IMR-90 (cell line): ENCODE data around the gene TPI1. TPM values are rescaled to one million over a fixed set of nuclear protein-coding genes. Genes with fewer than 3 reads are reported as not detected.

ENCODE experiments used
- ATAC-seq: fragments of 200-7000 bp; cut with Tn5 transposase; 2 replicates; pipeline ENCODE4 v1.9.1; 2020; ENCODE audit warnings: low read depth, mild to moderate bottlenecking, moderate library complexity
- BruUV-seq: library from RNA; stranded (reverse); fragments of 400-500 nt; replicated peaks from 2 replicates; lab custom pipeline; 2021; lab: Mats Ljungman, UMichigan
- CTCF ChIA-PET: fragments of 300-600 bp; formaldehyde crosslinking; extraction: SDS; loops from one replicate; lab custom pipeline; 2021; ENCODE audit warnings: antibody characterized with exemption; lab: Yijun Ruan, JAX
- POLR2A ChIA-PET: fragments of 300-600 bp; sonication (Branson Sonifier 250); formaldehyde crosslinking; loops from one replicate; lab custom pipeline; 2022; ENCODE audit warnings: antibody characterized with exemption; ENCODE audit not compliant: unreplicated experiment; lab: Charles Lee
- DNase-seq: peaks from one replicate; pipeline ENCODE4 v3.0.0; 2013
- H2AFZ ChIP-seq: replicated peaks from 2 replicates; pipeline ENCODE3; 2013; ENCODE audit warnings: low read length, mild to moderate bottlenecking; ENCODE audit not compliant: poor library complexity
- H2AK5ac ChIP-seq: 2 replicates; pipeline ENCODE4 v1.6.1; 2013; ENCODE audit warnings: low read depth, low read length, inconsistent platforms
- H2AK9ac ChIP-seq: replicated peaks from 2 replicates; pipeline ENCODE3; 2013; ENCODE audit warnings: mild to moderate bottlenecking, low read depth, low read length, moderate library complexity; ENCODE audit not compliant: poor library complexity
- H2BK120ac ChIP-seq: 2 replicates; pipeline ENCODE4 v1.6.1; 2013; ENCODE audit warnings: low read depth, low read length, inconsistent platforms
- H2BK15ac ChIP-seq: 3 replicates; pipeline ENCODE4 v1.6.1; 2013; ENCODE audit warnings: low read depth, low read length, inconsistent platforms
- H2BK20ac ChIP-seq: 2 replicates; pipeline ENCODE4 v1.6.1; 2013; ENCODE audit warnings: low read depth, mild to moderate bottlenecking, inconsistent platforms, low read length, moderate library complexity
- H2BK5ac ChIP-seq: 2 replicates; pipeline ENCODE4 v1.6.1; 2013; ENCODE audit warnings: mild to moderate bottlenecking, low read depth, low read length, inconsistent platforms; ENCODE audit not compliant: poor library complexity, severe bottlenecking
- H3K14ac ChIP-seq: replicated peaks from 2 replicates; pipeline ENCODE4 v1.6.1; 2013; ENCODE audit warnings: low read depth, low read length, inconsistent platforms
- H3K18ac ChIP-seq: 2 replicates; pipeline ENCODE4 v1.6.1; 2013; ENCODE audit warnings: low read depth, low read length, control low read depth
- H3K23ac ChIP-seq: 2 replicates; pipeline ENCODE4 v1.6.1; 2013; ENCODE audit warnings: low read depth, low read length, inconsistent platforms
- H3K27ac ChIP-seq: 2 replicates; pipeline ENCODE4 v1.5.1; 2013; ENCODE audit warnings: mild to moderate bottlenecking, control low read depth, low read length; ENCODE audit not compliant: insufficient read depth
- H3K27me3 ChIP-seq: 2 replicates; pipeline ENCODE4 v1.6.1; 2013; ENCODE audit warnings: low read length; ENCODE audit not compliant: control insufficient read depth, insufficient read depth
- H3K36me3 ChIP-seq: 2 replicates; pipeline ENCODE4 v1.6.1; 2013; ENCODE audit warnings: low read length, mixed read lengths; ENCODE audit not compliant: control insufficient read depth, insufficient read depth
- H3K4ac ChIP-seq: 2 replicates; pipeline ENCODE4 v1.6.1; 2013; ENCODE audit warnings: low read depth, low read length, inconsistent platforms
- H3K4me1 ChIP-seq: 2 replicates; pipeline ENCODE4 v1.6.1; 2013; ENCODE audit warnings: low read length, mixed read lengths; ENCODE audit not compliant: control insufficient read depth, insufficient read depth
- H3K4me2 ChIP-seq: 2 replicates; pipeline ENCODE4 v1.6.1; 2013; ENCODE audit warnings: low read depth, mild to moderate bottlenecking, control low read depth, low read length, moderate library complexity
- H3K4me3 ChIP-seq: 2 replicates; pipeline ENCODE4 v1.5.1; 2013; ENCODE audit warnings: low read depth, mild to moderate bottlenecking, control low read depth, low read length, moderate library complexity; ENCODE audit not compliant: insufficient read depth
- H3K56ac ChIP-seq: 2 replicates; pipeline ENCODE4 v1.6.1; 2013; ENCODE audit warnings: low read length, inconsistent platforms; ENCODE audit not compliant: insufficient read depth; ENCODE audit errors: extremely low read depth
- H3K79me1 ChIP-seq, 2 experiments: 2 replicates each; pipeline ENCODE4 v1.6.1; 2013; ENCODE audit warnings: low read length in 2 of 2, inconsistent platforms in 1 of 2, low read depth in 1 of 2
- H3K9ac ChIP-seq: 2 replicates; pipeline ENCODE4 v1.6.1; 2013; ENCODE audit warnings: low read depth, low read length, control low read depth
- H3K9me1 ChIP-seq: 2 replicates; pipeline ENCODE4 v1.6.1; 2013; ENCODE audit warnings: low read length, inconsistent platforms; ENCODE audit not compliant: insufficient read depth
- H3K9me3 ChIP-seq: 2 replicates; pipeline ENCODE4 v1.6.1; 2013; ENCODE audit warnings: low read length; ENCODE audit not compliant: control insufficient read depth, insufficient read depth
- H4K20me1 ChIP-seq: 2 replicates; pipeline ENCODE4 v1.6.1; 2013; ENCODE audit warnings: low read length, inconsistent platforms; ENCODE audit not compliant: insufficient read depth
- H4K5ac ChIP-seq: 2 replicates; pipeline ENCODE4 v1.6.1; 2013; ENCODE audit warnings: mild to moderate bottlenecking, low read depth, low read length, control low read depth
- H4K8ac ChIP-seq, 2 experiments: 2 replicates each; pipeline ENCODE4 v1.6.1; 2013; ENCODE audit warnings: low read depth in 2 of 2, low read length in 2 of 2, control low read depth in 1 of 2, inconsistent platforms in 1 of 2
- H4K91ac ChIP-seq: 2 replicates; pipeline ENCODE4 v1.6.1; 2013; ENCODE audit warnings: low read depth, low read length, inconsistent platforms; ENCODE audit not compliant: insufficient read depth
- CEBPB ChIP-seq: IDR thresholded peaks from 2 replicates; pipeline ENCODE4 v1.6.1; 2012; ENCODE audit warnings: low read depth, low read length, improper control_type of control experiment
- CHD1 ChIP-seq: IDR thresholded peaks from 2 replicates; pipeline ENCODE4 v1.6.1; 2012; ENCODE audit warnings: low read depth, low read length, improper control_type of control experiment
- CTCF ChIP-seq: conservative IDR thresholded peaks from 2 replicates; pipeline ENCODE4 v1.5.1; 2012; ENCODE audit warnings: mild to moderate bottlenecking, low read depth, low read length, improper control_type of control experiment
- ELK1 ChIP-seq: fragments of 150-350 bp; IDR thresholded peaks from 2 replicates; pipeline ENCODE4 v1.6.1; 2016; ENCODE audit warnings: low read depth, mild to moderate bottlenecking, low read length, moderate library complexity, borderline replicate concordance
- MAFK ChIP-seq: IDR thresholded peaks from 2 replicates; pipeline ENCODE4 v1.6.1; 2012; ENCODE audit warnings: low read depth, low read length, improper control_type of control experiment
- MAZ ChIP-seq: IDR thresholded peaks from 2 replicates; pipeline ENCODE4 v1.6.1; 2012; ENCODE audit warnings: low read depth, mild to moderate bottlenecking, low read length, improper control_type of control experiment, moderate library complexity, borderline replicate concordance
- NFE2L2 ChIP-seq: fragments of 150-350 bp; IDR thresholded peaks from 2 replicates; pipeline ENCODE4 v1.6.1; 2016; ENCODE audit warnings: low read depth, mild to moderate bottlenecking, low read length
- POLR2A ChIP-seq: IDR thresholded peaks from 2 replicates; pipeline ENCODE4 v1.6.1; 2012; ENCODE audit warnings: mild to moderate bottlenecking, low read depth, low read length
- RAD21 ChIP-seq: IDR thresholded peaks from 2 replicates; pipeline ENCODE4 v1.6.1; 2012; ENCODE audit warnings: low read length, improper control_type of control experiment
- RFX5 ChIP-seq: IDR thresholded peaks from 2 replicates; pipeline ENCODE4 v1.8.0; 2012; ENCODE audit warnings: low read depth, mild to moderate bottlenecking, low read length, moderate library complexity
- SMC3 ChIP-seq: fragments of 150-350 bp; IDR thresholded peaks from 2 replicates; pipeline ENCODE4 v1.6.1; 2016; ENCODE audit warnings: low read depth, mild to moderate bottlenecking, antibody characterized with exemption, low read length, moderate library complexity
- WGBS, 2 experiments: methylation state at CpG; one replicate each; pipeline versions ENCODE4 v1.1.5 to v1.1.7; 2013; ENCODE audit warnings: missing lambda C conversion rate in 2 of 2; ENCODE audit not compliant: insufficient read length in 1 of 2; ENCODE audit errors: extremely low coverage in 2 of 2; 5-methylcytosine and 5-hydroxymethylcytosine counted together
- dilution Hi-C: fragments of 300-500 bp; cut with HindIII; formaldehyde crosslinking; loops from one replicate; pipeline ENCODE4 v1.14.3; 2018; ENCODE audit warnings: low sequenced_read_pairs; ENCODE audit not compliant: unreplicated experiment
- in situ Hi-C: fragments of 300-500 bp; cut with MboI; formaldehyde crosslinking; loops from 3 replicates; pipeline ENCODE4 v1.14.3; 2019; ENCODE audit warnings: low sequenced_read_pairs, inconsistent platforms, mixed read lengths
- intact Hi-C: fragments of 100-400 bp; cut with micrococcal nuclease; formaldehyde crosslinking; loops from 2 replicates; pipeline ENCODE4 v1.10.0; 2022
- polyA plus RNA-seq, 3 experiments: library from polyadenylated mRNA; depleted of rRNA; stranded (reverse); fragments of >200 nt; gene quantifications; 2 replicates each; pipeline ENCODE4 v1.2.3, GENCODE V29; 2012; ENCODE audit warnings: low replicate concordance in 1 of 3
- total RNA-seq: library from RNA; depleted of rRNA; stranded (reverse); fragments of >200 nt; gene quantifications from 2 replicates; pipeline ENCODE4 v1.2.3, GENCODE V29; 2012
- TF ChIP-seq, protein P1 (sequence below): fragments of 150-350 bp; IDR thresholded peaks from 2 replicates; pipeline ENCODE4 v1.6.1; 2017; ENCODE audit warnings: mild to moderate bottlenecking, antibody characterized with exemption, low read length, low read depth

The TPI1 gene
- total and polyA plus RNA-seq, 2 of the 4 experiments (the other 2 are of a cell fraction): 1,995 to 2,176 TPM

- no peak for TF ChIP-seq ELK1
- no peak for TF ChIP-seq CHD1
Measured at GRCh38 chr12:6819106-6820030, 48.0 kb upstream of the TPI1 start (continued).

GRCh38 chr12:6820166-6820565 lies 47.2 kb upstream of the TPI1 start:
- in situ Hi-C loops: loop anchor here (10.0 kb wide), 1 partner anchor 205 kb away; no protein-coding TSS in a partner anchor
- no peak overlapping the region for H3K4me2 ChIP-seq
- TF ChIP-seq MAZ (no peak), RAD21 (no peak), NFE2L2 (no peak), MAFK (no peak), POLR2A (no peak), CTCF (no peak), CHD1 (no peak), RFX5 (no peak), CEBPB (no peak), SMC3 (no peak)
- TF ChIP-seq, protein P1, sequence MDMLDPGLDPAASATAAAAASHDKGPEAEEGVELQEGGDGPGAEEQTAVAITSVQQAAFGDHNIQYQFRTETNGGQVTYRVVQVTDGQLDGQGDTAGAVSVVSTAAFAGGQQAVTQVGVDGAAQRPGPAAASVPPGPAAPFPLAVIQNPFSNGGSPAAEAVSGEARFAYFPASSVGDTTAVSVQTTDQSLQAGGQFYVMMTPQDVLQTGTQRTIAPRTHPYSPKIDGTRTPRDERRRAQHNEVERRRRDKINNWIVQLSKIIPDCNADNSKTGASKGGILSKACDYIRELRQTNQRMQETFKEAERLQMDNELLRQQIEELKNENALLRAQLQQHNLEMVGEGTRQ: no peak

More at GRCh38 chr12:6820166-6820565, 47.2 kb upstream of the TPI1 start:
- H3K9me3 ChIP-seq: no peaks in the 10 kb centered on the region
- H3K27me3 ChIP-seq: peaks cover 2% of the 10 kb centered on the region; the same call in 1 of the 2 replicates
- H2AK5ac ChIP-seq: no peak overlapping the region
- H2AFZ ChIP-seq: no peak overlapping the region
- no peaks in the 10 kb centered on the region for H4K20me1 ChIP-seq
- no peak overlapping the region for H3K14ac ChIP-seq
- no peak overlapping the region for H2BK20ac ChIP-seq
- no peak overlapping the region for H2AK9ac ChIP-seq
- H4K8ac ChIP-seq: no peak overlapping the region
- intact Hi-C loops (no loop called here), dilution Hi-C loops (no loop called here)
- BruUV-seq: no TSS peak
- peaks cover 3% of the 10 kb centered on the region for H3K36me3 ChIP-seq
- no peak overlapping the region for H3K4me3 ChIP-seq
- H3K4ac ChIP-seq: no peak overlapping the region
- no peak for DNase-seq
- peaks cover 0 to 8% of the 10 kb centered on the region in 2 experiments; a peak in 1 of 4 replicates for H3K79me1 ChIP-seq
- H3K9me1 ChIP-seq: peaks cover 4% of the 10 kb centered on the region
- no peak overlapping the region for H2BK120ac ChIP-seq
- H3K56ac ChIP-seq: no peak overlapping the region
- ChIA-PET CTCF (no interaction called here), POLR2A (no interaction called here)
- peak overlapping the region; percentile 15; the same call in 1 of the 2 replicates for H3K23ac ChIP-seq
- H3K9ac ChIP-seq: no peak overlapping the region; the same call in 1 of the 2 replicates
- H4K91ac ChIP-seq: no peak overlapping the region
- H2BK15ac ChIP-seq: no peak overlapping the region
- no peak overlapping the region for H4K5ac ChIP-seq
- peaks cover 13% of the 10 kb centered on the region; the same call in 1 of the 2 replicates for H3K4me1 ChIP-seq
- H2BK5ac ChIP-seq: no peak overlapping the region
- ATAC-seq: no peak
- no peak overlapping the region for H3K18ac ChIP-seq
- no peak overlapping the region for H3K27ac ChIP-seq
- WGBS, 2 experiments: 100% methylated on average over 1 of the region's 5 CpGs; no CpG with 5 or more reads in 1 of the 2 experiments
